B cell (primary cell): Measurements from ENCODE around the gene ARHGAP35.

Source experiments
- CTCF ChIP-seq: fragments of 200-600 bp; IDR thresholded peaks from one replicate; pipeline ENCODE4 v1.8.0; 2022; ENCODE audit warnings: antibody characterized with exemption, mild to moderate bottlenecking
- EZH2 ChIP-seq: IDR thresholded peaks from 2 replicates; pipeline ENCODE4 v1.6.1; 2012; ENCODE audit warnings: borderline replicate concordance, low read depth, mild to moderate bottlenecking, moderate library complexity, low read length; ENCODE audit not compliant: insufficient read depth, poor library complexity, severe bottlenecking

DNA sequence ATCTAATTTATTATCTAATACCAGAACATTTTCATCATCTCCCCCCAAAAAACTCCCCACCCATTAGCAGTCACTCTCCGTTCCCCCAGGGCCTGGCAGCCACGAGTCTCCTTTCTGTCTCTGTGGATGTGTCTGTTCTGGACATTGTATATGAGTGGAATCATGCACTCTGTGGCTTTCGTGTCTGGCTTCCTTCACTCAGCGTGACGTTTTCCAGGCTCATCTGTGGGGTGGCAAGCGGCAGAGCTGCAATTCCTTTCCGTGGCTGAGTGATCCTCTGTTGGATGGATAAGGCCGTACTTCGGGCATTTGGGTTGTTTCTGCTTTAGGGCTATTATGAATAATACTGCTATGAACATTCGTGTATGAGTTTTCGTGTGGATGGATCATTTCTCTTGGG is 13.3 kb upstream of the ARHGAP35 start:
- TF ChIP-seq CTCF (no peak), EZH2 (no peak)
